ENCODE data around the gene COBLL1.
A peak's percentile ranks its signal among the peaks of the same experiment; 100 is the strongest.

COBLL1 gene

GRCh38 chr2:164693834-164694233 lies 147.8 kb downstream of the COBLL1 start:
- TF ChIP-seq, protein P1, sequence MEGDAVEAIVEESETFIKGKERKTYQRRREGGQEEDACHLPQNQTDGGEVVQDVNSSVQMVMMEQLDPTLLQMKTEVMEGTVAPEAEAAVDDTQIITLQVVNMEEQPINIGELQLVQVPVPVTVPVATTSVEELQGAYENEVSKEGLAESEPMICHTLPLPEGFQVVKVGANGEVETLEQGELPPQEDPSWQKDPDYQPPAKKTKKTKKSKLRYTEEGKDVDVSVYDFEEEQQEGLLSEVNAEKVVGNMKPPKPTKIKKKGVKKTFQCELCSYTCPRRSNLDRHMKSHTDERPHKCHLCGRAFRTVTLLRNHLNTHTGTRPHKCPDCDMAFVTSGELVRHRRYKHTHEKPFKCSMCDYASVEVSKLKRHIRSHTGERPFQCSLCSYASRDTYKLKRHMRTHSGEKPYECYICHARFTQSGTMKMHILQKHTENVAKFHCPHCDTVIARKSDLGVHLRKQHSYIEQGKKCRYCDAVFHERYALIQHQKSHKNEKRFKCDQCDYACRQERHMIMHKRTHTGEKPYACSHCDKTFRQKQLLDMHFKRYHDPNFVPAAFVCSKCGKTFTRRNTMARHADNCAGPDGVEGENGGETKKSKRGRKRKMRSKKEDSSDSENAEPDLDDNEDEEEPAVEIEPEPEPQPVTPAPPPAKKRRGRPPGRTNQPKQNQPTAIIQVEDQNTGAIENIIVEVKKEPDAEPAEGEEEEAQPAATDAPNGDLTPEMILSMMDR (conservative IDR thresholded peaks at IDR 0.05; ENCODE audit: low read length): no peak
- no peak for DNase-seq (ENCODE audit: low read depth)
- H3K4me3 ChIP-seq (ENCODE audit: low read length): no peak overlapping the region

- TF ChIP-seq, protein P1 (conservative IDR thresholded peaks at IDR 0.05; ENCODE audit: low read length): no peak
- DNase-seq (ENCODE audit: low read depth): no peak
- no peak overlapping the region for H3K4me3 ChIP-seq (ENCODE audit: low read length)
Measured at GRCh38 chr2:164693390-164693789, 148.2 kb downstream of the COBLL1 start.

GRCh38 chr2:164692958-164693357 lies 148.7 kb downstream of the COBLL1 start:
- no peak overlapping the region for H3K4me3 ChIP-seq (ENCODE audit: low read length)
- TF ChIP-seq, protein P1 (conservative IDR thresholded peaks at IDR 0.05; ENCODE audit: low read length): no peak
- no peak for DNase-seq (ENCODE audit: low read depth)

GRCh38 chr2:164692114-164692513 lies 149.5 kb downstream of the COBLL1 start:
- DNase-seq (ENCODE audit: low read depth): peak; percentile 69
- H3K4me3 ChIP-seq (ENCODE audit: low read length): no peak overlapping the region
- TF ChIP-seq, protein P1 (conservative IDR thresholded peaks at IDR 0.05; ENCODE audit: low read length): no peak

DNA sequence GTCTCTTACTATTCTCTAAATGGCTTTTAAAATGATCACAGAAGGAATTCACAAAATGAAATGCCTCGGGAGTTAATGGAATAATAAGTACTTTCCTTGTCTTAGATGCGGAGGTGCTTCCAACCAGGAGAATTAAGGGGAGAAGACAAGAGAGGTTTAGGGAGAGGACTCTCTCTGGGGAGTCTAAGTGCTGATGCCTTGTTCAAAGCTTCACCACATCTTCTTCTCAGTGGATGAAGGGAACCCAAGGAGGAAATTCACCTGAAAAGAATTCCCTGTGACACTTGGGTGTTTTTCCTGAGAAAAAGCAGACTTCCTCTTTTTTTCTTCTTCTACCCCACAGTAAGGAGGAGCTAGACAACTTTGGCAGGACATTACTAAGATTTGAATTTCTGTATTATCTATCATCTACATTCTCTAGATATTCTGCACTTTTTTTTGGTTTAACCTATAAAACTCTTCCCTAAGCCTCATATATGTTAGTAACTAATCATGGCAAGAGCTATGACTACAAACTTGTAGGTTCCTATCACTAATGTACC lies 150.2 kb downstream of the COBLL1 start:
- TF ChIP-seq, protein P1 (conservative IDR thresholded peaks at IDR 0.05; ENCODE audit: low read length): no peak
- no peak overlapping the region for H3K4me3 ChIP-seq (ENCODE audit: low read length)
- no peak for DNase-seq (ENCODE audit: low read depth)

- H3K4me3 ChIP-seq (ENCODE audit: low read length): no peak overlapping the region
- DNase-seq (ENCODE audit: low read depth): no peak
- TF ChIP-seq, protein P1 (conservative IDR thresholded peaks at IDR 0.05; ENCODE audit: low read length): no peak
Measured at GRCh38 chr2:164690361-164690760, 151.3 kb downstream of the COBLL1 start.

DNA sequence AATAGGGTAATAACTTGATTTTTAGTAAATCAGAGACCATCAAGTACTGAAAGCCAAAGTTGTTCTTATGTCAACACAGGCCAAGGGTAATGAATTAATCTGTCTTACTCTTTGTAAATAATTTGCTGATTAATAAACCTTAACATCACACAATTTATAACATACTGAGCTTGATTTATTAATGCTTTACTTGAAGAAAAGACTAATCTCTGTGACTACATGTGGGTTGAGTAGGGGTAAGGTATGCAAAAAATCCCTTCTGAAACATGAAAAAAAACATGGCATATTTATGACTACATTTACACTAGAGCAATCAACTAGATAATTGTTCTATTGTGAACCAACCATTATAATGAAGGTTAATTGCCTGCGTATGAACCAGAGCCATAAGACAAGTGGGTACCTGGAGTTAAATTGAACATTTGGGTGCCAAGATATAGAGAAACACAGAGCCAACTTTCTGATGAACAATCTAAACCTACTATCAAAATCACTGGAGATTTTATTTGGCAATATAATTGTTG lies 152.7 kb downstream of the COBLL1 start:
- no peak overlapping the region for H3K4me3 ChIP-seq (ENCODE audit: low read length)
- TF ChIP-seq, protein P1 (conservative IDR thresholded peaks at IDR 0.05; ENCODE audit: low read length): no peak
- DNase-seq (ENCODE audit: low read depth): no peak

Measured in AG10803 (cell line).